Measurements from ENCODE around the gene STX4. TPM values are rescaled to one million over a fixed set of nuclear protein-coding genes. Genes with fewer than 3 reads are reported as not detected.

The STX4 gene
- total RNA-seq, 4 donors from 2014 or later = 26.8 to 47.6 (median 39.9) TPM

GRCh38 chr16:31008149-31008548, 25.2 kb upstream of the STX4 start:
- Histone ChIP-seq H3K36me3 (no peaks in the 10 kb centered on the region), H3K4me1 (no peaks in the 10 kb centered on the region), H3K4me3 (replicated peaks in 1 of 3) (no peak overlapping the region), H3K9me3 (no peaks in the 10 kb centered on the region), H3K27me3 (peaks cover 6% of the 10 kb centered on the region), H3K27ac (no peak overlapping the region)
- intact Hi-C loops (cut with DNase I) = no loop called here
- no peak for DNase-seq
- no peak for TF ChIP-seq CTCF (IDR thresholded peaks at IDR 0.05)
- no peak for TF ChIP-seq POLR2A (IDR thresholded peaks at IDR 0.05)
- 57 to 60% methylated on average over 6 of the region's 6 CpGs for WGBS, 2 donors

DNA sequence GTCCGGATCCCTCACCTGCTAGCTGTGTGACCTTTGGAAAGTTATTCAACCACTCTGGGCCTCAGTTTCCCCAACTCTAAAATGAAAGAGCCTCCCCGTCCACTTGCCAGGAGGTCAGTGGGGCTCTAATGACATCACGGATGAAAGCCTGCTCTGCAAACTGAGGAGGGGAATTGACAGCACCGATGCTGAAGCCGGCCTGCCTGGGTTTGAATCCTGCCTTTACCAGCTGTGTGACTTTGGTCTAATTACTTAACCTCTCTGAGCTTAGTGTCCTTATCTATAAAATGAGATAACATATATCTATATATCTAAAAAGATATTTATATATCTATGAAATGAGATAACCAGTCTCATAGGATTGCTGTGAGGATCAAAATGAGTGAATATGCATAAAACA, 24.8 kb upstream of the STX4 start:
- 85 to 90% methylated on average over 5 of the region's 5 CpGs for WGBS, 2 donors
- no peak overlapping the region for H3K4me3 ChIP-seq (replicated peaks in 1 of 3)

GRCh38 chr16:31009120-31009519, 24.2 kb upstream of the STX4 start:
- Histone ChIP-seq H3K9me3 (no peaks in the 10 kb centered on the region), H3K4me1 (no peaks in the 10 kb centered on the region), H3K36me3 (no peaks in the 10 kb centered on the region), H3K4me3 (replicated peaks in 1 of 3) (no peak overlapping the region), H3K27ac (no peak overlapping the region), H3K27me3 (peaks cover 6% of the 10 kb centered on the region)
- WGBS, 2 donors = 77 to 84% methylated on average over 7 of the region's 7 CpGs
- no peak for DNase-seq
- TF ChIP-seq POLR2A (IDR thresholded peaks at IDR 0.05) (no peak), CTCF (IDR thresholded peaks at IDR 0.05) (no peak)
- intact Hi-C loops (cut with DNase I) = no loop called here

More for the DNA sequence above, 24.8 kb upstream of the STX4 start:
- no peak for TF ChIP-seq POLR2A (IDR thresholded peaks at IDR 0.05)
- TF ChIP-seq CTCF (IDR thresholded peaks at IDR 0.05) = no peak
- Histone ChIP-seq H3K27ac (no peak overlapping the region), H3K4me1 (no peaks in the 10 kb centered on the region), H3K27me3 (peaks cover 6% of the 10 kb centered on the region), H3K36me3 (no peaks in the 10 kb centered on the region), H3K9me3 (no peaks in the 10 kb centered on the region)
- intact Hi-C loops (cut with DNase I) = no loop called here
- DNase-seq = no peak

- Histone ChIP-seq H3K4me3 (replicated peaks in 1 of 3) (no peak overlapping the region), H3K27me3 (peaks cover 6% of the 10 kb centered on the region)
- WGBS, 2 donors = 16 to 18% methylated on average over 19 to 22 of the region's 36 CpGs
Measured at GRCh38 chr16:31009894-31010584, 23.3 kb upstream of the STX4 start.

More at GRCh38 chr16:31009894-31010584, 23.3 kb upstream of the STX4 start:
- H3K4me1 ChIP-seq = no peaks in the 10 kb centered on the region
- H3K36me3 ChIP-seq = no peaks in the 10 kb centered on the region
- TF ChIP-seq POLR2A (IDR thresholded peaks at IDR 0.05) (no peak), CTCF (IDR thresholded peaks at IDR 0.05) (no peak)
- no peaks in the 10 kb centered on the region for H3K9me3 ChIP-seq
- intact Hi-C loops (cut with DNase I) = no loop called here
- H3K27ac ChIP-seq = no peak overlapping the region
- no peak for DNase-seq

Measured in thyroid gland (tissue), 4 donors.